ENCODE measurements around the gene FYN.
"Not testable (repeated sequence)": the region's sequence is repeated elsewhere in the genome, so short reads cannot be mapped to it uniquely, and the experiment has no call there.

FYN gene

DNA sequence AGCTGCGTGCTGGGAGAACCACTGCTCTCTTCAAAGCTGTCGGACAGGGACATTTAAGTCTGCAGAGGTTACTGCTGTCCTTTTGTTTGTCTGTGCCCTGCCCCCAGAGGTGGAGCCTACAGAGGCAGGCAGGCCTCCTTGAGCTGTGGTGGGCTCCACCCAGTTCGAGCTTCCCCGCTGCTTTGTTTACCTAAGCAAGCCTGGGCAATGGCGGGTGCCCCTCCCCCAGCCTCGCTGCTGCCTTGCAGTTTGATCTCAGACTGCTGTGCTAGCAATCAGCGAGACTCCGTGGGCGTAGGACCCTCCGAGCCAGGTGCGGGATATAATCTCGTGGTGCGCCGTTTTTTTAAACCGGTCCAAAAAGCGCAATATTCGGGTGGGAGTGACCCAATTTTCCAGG is 35.1 kb upstream of the FYN start:
- H3K36me3 ChIP-seq (ENCODE audit: control insufficient read depth, insufficient read depth, low read length); H3K4me3 ChIP-seq (ENCODE audit: extremely low read depth, insufficient read depth, low read length, poor library complexity, severe bottlenecking); H3K4me1 ChIP-seq (ENCODE audit: control insufficient read depth, insufficient read depth, low read length, poor library complexity, severe bottlenecking); H3K27ac ChIP-seq (ENCODE audit: low read depth, low read length, severe bottlenecking); H3K9me3 ChIP-seq (ENCODE audit: control insufficient read depth, low read length): not testable (repeated sequence)
- WGBS, 2 experiments (ENCODE audit: insufficient coverage in 2 of 2), result no CpG with 5 or more reads among the region's 17 CpGs

DNA sequence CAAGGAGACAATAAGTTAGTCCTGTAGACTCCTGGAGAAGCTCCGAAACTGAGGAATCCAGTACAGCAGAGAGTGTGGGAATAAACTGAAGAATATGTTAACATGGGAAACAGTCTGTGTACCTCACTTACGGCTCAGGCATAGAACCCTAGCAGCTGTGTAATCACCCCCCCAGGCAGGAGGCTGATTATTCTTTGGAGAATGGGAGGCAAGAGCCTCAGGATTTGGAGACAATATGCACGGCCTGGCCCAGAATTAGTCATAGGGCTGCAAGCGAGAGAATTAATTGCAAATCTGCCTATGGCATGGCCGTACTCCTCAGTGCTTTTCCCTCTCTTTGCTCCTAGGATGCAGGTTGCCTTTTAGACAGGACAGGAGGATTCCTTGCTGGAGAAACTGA is 27.5 kb upstream of the FYN start:
- 83 to 91% methylated on average over 5 of the region's 5 CpGs for WGBS, 2 experiments (ENCODE audit: insufficient coverage in 2 of 2)
- H3K36me3 ChIP-seq (ENCODE audit: control insufficient read depth, insufficient read depth, low read length), result no peaks in the 10 kb centered on the region
- no peaks in the 10 kb centered on the region for H3K9me3 ChIP-seq (ENCODE audit: control insufficient read depth, low read length)
- no peak overlapping the region for H3K4me3 ChIP-seq (ENCODE audit: extremely low read depth, insufficient read depth, low read length, poor library complexity, severe bottlenecking)
- peaks cover 3% of the 10 kb centered on the region for H3K4me1 ChIP-seq (ENCODE audit: control insufficient read depth, insufficient read depth, low read length, poor library complexity, severe bottlenecking)
- no peak overlapping the region for H3K27ac ChIP-seq (ENCODE audit: low read depth, low read length, severe bottlenecking)

DNA sequence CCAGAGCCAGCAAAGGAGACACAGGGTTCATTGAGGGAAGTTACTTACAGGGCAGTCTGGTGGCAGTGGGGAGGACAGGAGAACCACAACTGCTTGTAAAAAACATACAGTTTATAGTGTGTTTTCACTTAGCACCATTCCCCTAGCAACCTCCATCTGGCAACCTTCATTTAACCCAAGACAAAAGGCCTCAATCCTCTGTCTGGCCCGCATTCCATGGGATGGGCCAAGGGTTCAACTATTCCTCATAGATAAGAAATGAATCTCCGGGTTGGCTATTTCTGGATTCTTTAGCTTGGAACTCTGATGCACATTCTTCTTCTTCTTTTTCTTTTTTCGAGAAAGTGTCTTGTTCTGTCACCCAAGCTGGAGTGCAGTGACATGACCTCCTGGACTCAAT is 26.3 kb upstream of the FYN start:
- Histone ChIP-seq H3K36me3 (ENCODE audit: control insufficient read depth, insufficient read depth, low read length) (no peaks in the 10 kb centered on the region), H3K27ac (ENCODE audit: low read depth, low read length, severe bottlenecking) (no peak overlapping the region), H3K9me3 (ENCODE audit: control insufficient read depth, low read length) (no peaks in the 10 kb centered on the region), H3K4me1 (ENCODE audit: control insufficient read depth, insufficient read depth, low read length, poor library complexity, severe bottlenecking) (peaks cover 3% of the 10 kb centered on the region), H3K4me3 (ENCODE audit: extremely low read depth, insufficient read depth, low read length, poor library complexity, severe bottlenecking) (no peak overlapping the region)
- 96 to 100% methylated on average over 2 to 3 of the region's 3 CpGs for WGBS, 2 experiments (ENCODE audit: insufficient coverage in 2 of 2)

GRCh38 chr6:111898452-111898851 is 25.2 kb upstream of the FYN start:
- Histone ChIP-seq H3K4me1 (ENCODE audit: control insufficient read depth, insufficient read depth, low read length, poor library complexity, severe bottlenecking) (peaks cover 3% of the 10 kb centered on the region), H3K36me3 (ENCODE audit: control insufficient read depth, insufficient read depth, low read length) (no peaks in the 10 kb centered on the region), H3K4me3 (ENCODE audit: extremely low read depth, insufficient read depth, low read length, poor library complexity, severe bottlenecking) (no peak overlapping the region), H3K27ac (ENCODE audit: low read depth, low read length, severe bottlenecking) (no peak overlapping the region), H3K9me3 (ENCODE audit: control insufficient read depth, low read length) (no peaks in the 10 kb centered on the region)
- 43% methylated on average over 1 of the region's 4 CpGs; no CpG with 5 or more reads in 1 of the 2 experiments for WGBS, 2 experiments (ENCODE audit: insufficient coverage in 2 of 2)

- no CpG with 5 or more reads among the region's 1 CpG for WGBS, 2 experiments (ENCODE audit: insufficient coverage in 2 of 2)
- H3K4me3 ChIP-seq (ENCODE audit: extremely low read depth, insufficient read depth, low read length, poor library complexity, severe bottlenecking), result no peak overlapping the region
- no peak overlapping the region for H3K27ac ChIP-seq (ENCODE audit: low read depth, low read length, severe bottlenecking)
- no peaks in the 10 kb centered on the region for H3K36me3 ChIP-seq (ENCODE audit: control insufficient read depth, insufficient read depth, low read length)
- H3K9me3 ChIP-seq (ENCODE audit: control insufficient read depth, low read length), result no peaks in the 10 kb centered on the region
- H3K4me1 ChIP-seq (ENCODE audit: control insufficient read depth, insufficient read depth, low read length, poor library complexity, severe bottlenecking), result peaks cover 3% of the 10 kb centered on the region
Measured at GRCh38 chr6:111894951-111895350, 21.7 kb upstream of the FYN start.

DNA sequence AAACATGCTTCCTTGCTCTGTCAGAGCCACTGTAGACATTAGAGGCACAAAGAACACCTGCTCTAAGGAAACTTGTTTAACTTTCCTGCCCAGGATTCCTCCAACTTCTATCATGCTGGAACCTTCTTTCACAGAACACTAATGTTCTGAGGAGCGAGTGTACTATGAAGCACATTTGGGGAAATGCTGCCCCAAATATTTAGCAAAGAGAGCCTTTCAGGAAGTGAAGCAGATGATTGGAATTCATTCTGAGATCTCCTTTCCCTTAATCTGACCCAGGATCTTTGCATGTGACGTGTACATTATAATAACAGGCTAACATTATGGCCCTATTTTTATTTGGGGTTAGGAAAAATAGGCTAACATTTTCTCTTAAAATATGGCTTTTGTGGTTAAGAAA is 21.0 kb upstream of the FYN start:
- WGBS, 2 experiments (ENCODE audit: insufficient coverage in 2 of 2), result no CpG with 5 or more reads among the region's 2 CpGs
- Histone ChIP-seq H3K9me3 (ENCODE audit: control insufficient read depth, low read length) (no peaks in the 10 kb centered on the region), H3K4me3 (ENCODE audit: extremely low read depth, insufficient read depth, low read length, poor library complexity, severe bottlenecking) (no peak overlapping the region), H3K4me1 (ENCODE audit: control insufficient read depth, insufficient read depth, low read length, poor library complexity, severe bottlenecking) (peaks cover 3% of the 10 kb centered on the region), H3K27ac (ENCODE audit: low read depth, low read length, severe bottlenecking) (no peak overlapping the region), H3K36me3 (ENCODE audit: control insufficient read depth, insufficient read depth, low read length) (no peaks in the 10 kb centered on the region)

GRCh38 chr6:111892431-111892830 is 19.2 kb upstream of the FYN start:
- H3K36me3 ChIP-seq (ENCODE audit: control insufficient read depth, insufficient read depth, low read length), result no peaks in the 10 kb centered on the region
- no peaks in the 10 kb centered on the region for H3K4me1 ChIP-seq (ENCODE audit: control insufficient read depth, insufficient read depth, low read length, poor library complexity, severe bottlenecking)
- no peaks in the 10 kb centered on the region for H3K9me3 ChIP-seq (ENCODE audit: control insufficient read depth, low read length)
- H3K4me3 ChIP-seq (ENCODE audit: extremely low read depth, insufficient read depth, low read length, poor library complexity, severe bottlenecking), result no peak overlapping the region
- WGBS, 2 experiments (ENCODE audit: insufficient coverage in 2 of 2), result 80% methylated on average over 1 of the region's 4 CpGs; no CpG with 5 or more reads in 1 of the 2 experiments
- no peak overlapping the region for H3K27ac ChIP-seq (ENCODE audit: low read depth, low read length, severe bottlenecking)

DNA sequence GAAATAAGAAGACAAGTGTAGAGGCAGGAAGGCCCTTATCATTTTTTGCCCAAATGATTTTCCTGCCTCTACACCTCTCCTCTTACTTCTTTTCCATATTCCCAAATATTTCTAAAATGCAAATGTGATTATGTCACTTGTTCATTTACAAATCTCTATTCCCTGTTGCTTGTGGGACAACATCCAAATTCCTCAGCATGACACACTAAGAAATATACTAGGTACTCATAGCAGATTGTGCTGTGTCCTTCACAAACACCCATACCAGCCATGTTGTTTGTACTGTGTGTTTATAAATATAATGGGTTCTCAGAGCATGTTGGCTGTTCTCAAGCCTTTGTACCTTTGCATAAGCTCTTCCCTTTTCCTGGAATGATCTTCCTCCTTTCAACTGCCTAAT is 17.7 kb upstream of the FYN start:
- H3K36me3 ChIP-seq (ENCODE audit: control insufficient read depth, insufficient read depth, low read length), result no peaks in the 10 kb centered on the region
- H3K9me3 ChIP-seq (ENCODE audit: control insufficient read depth, low read length), result no peaks in the 10 kb centered on the region
- H3K4me1 ChIP-seq (ENCODE audit: control insufficient read depth, insufficient read depth, low read length, poor library complexity, severe bottlenecking), result no peaks in the 10 kb centered on the region
- no peak overlapping the region for H3K4me3 ChIP-seq (ENCODE audit: extremely low read depth, insufficient read depth, low read length, poor library complexity, severe bottlenecking)
- no peak overlapping the region for H3K27ac ChIP-seq (ENCODE audit: low read depth, low read length, severe bottlenecking)

DNA sequence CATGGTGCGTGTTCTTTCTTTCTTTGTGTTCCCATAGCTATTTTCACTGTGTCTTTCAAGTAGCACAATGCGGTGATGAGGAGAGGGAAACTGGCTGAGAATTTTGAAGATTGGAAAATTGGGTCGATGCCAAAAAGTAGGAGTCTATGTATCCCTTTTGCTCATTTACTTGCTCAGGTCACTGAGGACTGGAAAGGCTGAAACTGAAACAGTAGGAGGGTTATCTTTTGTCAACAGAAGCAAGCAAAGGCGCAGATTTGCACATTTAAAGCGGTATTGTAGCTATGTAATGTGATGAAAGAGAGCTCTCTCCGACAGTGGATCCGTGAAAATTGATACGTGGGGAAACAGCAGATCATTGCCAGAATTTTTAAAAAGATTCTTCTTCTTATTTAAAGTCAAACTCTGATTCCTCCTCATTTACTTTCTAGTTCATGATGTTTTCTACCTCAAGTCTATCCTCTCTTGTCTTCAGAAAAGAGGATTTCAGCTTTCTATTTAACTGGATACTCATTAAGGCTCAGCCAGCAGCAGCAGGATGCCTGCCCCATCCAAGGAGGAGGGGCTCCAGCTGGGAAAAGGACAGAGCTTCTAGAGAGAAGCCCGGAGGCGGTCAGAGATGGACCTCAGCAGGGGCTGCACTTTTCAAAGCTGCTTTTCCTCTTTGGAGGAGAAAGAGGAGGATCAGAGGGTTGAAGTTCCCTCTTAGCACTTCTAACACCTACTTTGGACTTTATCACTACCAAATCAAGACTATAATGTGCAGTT is 15.9 kb upstream of the FYN start:
- WGBS, 2 experiments (ENCODE audit: insufficient coverage in 2 of 2), result 2 to 3% methylated on average over 4 to 5 of the region's 10 CpGs
- Histone ChIP-seq H3K27ac (ENCODE audit: low read depth, low read length, severe bottlenecking) (peak overlapping the region; percentile 5), H3K36me3 (ENCODE audit: control insufficient read depth, insufficient read depth, low read length) (no peaks in the 10 kb centered on the region), H3K4me3 (ENCODE audit: extremely low read depth, insufficient read depth, low read length, poor library complexity, severe bottlenecking) (no peak overlapping the region), H3K9me3 (ENCODE audit: control insufficient read depth, low read length) (no peaks in the 10 kb centered on the region), H3K4me1 (ENCODE audit: control insufficient read depth, insufficient read depth, low read length, poor library complexity, severe bottlenecking) (no peaks in the 10 kb centered on the region)

- H3K27ac ChIP-seq (ENCODE audit: low read depth, low read length, severe bottlenecking); H3K4me3 ChIP-seq (ENCODE audit: extremely low read depth, insufficient read depth, low read length, poor library complexity, severe bottlenecking); H3K36me3 ChIP-seq (ENCODE audit: control insufficient read depth, insufficient read depth, low read length); H3K4me1 ChIP-seq (ENCODE audit: control insufficient read depth, insufficient read depth, low read length, poor library complexity, severe bottlenecking); H3K9me3 ChIP-seq (ENCODE audit: control insufficient read depth, low read length): not testable (repeated sequence)
- WGBS, 2 experiments (ENCODE audit: insufficient coverage in 2 of 2), result 88 to 100% methylated on average over 1 of the region's 2 CpGs
Measured at GRCh38 chr6:111886793-111887192, 13.5 kb upstream of the FYN start.

- H3K36me3 ChIP-seq (ENCODE audit: control insufficient read depth, insufficient read depth, low read length), result no peaks in the 10 kb centered on the region
- no peaks in the 10 kb centered on the region for H3K4me1 ChIP-seq (ENCODE audit: control insufficient read depth, insufficient read depth, low read length, poor library complexity, severe bottlenecking)
- H3K27ac ChIP-seq (ENCODE audit: low read depth, low read length, severe bottlenecking), result no peak overlapping the region
- H3K9me3 ChIP-seq (ENCODE audit: control insufficient read depth, low read length), result no peaks in the 10 kb centered on the region
- H3K4me3 ChIP-seq (ENCODE audit: extremely low read depth, insufficient read depth, low read length, poor library complexity, severe bottlenecking), result no peak overlapping the region
- WGBS, 2 experiments (ENCODE audit: insufficient coverage in 2 of 2), result 92 to 100% methylated on average over 2 to 3 of the region's 3 CpGs
Measured at GRCh38 chr6:111885373-111886027, 12.2 kb upstream of the FYN start.
